Measurements from ENCODE around the gene PCSK6.
A peak's percentile ranks its signal among the peaks of the same experiment; 100 is the strongest.

PCSK6 gene

DNA sequence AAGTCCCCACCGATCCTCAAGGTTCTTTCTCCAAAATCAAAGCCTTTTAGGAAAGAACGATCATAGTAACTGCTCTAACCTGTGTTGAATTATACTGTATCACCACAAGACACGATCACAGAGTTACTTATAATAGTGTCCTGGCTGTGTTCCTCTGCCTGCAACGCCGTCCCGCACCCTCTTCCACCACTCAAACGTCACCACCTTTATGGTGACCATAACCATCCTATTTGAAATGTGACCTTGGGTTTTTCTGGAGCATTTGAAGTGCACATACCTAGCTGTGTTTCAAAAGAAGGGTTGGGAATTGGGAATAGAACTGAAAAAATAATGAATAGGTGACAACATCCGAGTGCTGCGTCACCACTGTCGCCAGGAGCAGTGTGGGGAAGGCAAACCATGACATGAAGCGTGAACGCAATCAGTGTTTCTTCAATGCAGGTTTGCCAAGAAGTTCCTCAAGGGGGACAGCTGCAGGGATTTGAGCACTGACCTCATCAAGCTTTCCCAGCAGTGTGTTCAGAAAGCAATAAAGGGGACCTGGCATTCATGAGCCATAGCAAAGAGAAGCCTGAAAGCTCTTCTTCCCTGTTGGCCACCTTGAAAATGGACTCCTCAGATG is 211.5 kb downstream of the PCSK6 start:
- TF ChIP-seq CTCF (IDR thresholded peaks at IDR 0.05): no peak

- TF ChIP-seq CTCF (IDR thresholded peaks at IDR 0.05): no peak
Measured at GRCh38 chr15:101277038-101277822, 212.3 kb downstream of the PCSK6 start, which contains the start of gene SELENOS. Gene SELENOS (minus strand): TSS chr15:101277485. CDS start chr15:101277417, 68 bp downstream.

DNA sequence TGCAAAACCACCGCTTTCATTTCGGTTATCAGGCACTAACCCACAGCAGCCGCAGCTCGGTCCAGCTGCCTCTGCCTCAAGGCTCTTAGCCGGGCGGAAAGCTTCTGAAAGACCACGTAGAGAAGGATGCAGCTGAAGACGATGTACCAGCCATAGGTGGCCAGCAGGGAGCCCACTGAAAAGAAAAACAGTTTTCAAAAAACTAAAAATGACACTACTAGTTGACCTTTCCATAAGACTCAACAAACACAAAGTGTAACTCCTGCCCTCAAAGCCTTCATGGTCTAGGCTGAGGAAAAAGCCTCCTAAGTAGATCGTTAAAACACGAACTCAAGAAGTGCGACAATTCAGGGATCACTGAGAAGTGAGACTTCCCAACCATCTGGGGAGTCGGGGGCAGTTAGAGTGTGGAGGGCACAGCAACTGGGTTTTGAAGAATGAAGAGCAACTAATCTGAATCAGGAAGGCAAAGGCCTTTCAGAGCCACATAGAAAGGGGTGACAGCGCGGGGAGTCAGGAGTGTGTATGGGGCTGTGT is 212.9 kb downstream of the PCSK6 start:
- no peak; the same call in 1 of the 2 replicates for TF ChIP-seq CTCF (IDR thresholded peaks at IDR 0.05)

DNA sequence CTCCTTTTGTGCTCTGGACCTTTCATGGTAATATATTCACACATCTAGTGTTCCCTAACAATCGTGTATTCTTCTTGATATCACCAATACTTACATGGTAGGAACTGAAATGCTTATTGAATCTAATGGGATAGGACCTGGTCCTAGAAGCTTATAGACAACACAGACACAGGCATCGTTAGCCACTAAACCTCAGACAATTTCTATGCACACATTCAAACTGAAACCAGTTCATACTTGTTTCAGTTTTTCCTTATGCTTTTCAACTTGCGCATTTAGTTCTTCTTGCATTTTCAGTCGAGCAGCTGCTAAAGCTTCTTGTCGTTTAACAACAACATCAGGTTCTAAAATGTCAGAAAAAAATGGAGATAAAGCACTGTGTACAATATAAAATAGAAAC is 214.5 kb downstream of the PCSK6 start:
- no peak for TF ChIP-seq CTCF (IDR thresholded peaks at IDR 0.05)

- TF ChIP-seq CTCF (IDR thresholded peaks at IDR 0.05): no peak
Measured at GRCh38 chr15:101273534-101273933, 216.0 kb downstream of the PCSK6 start.

- no peak for TF ChIP-seq CTCF (IDR thresholded peaks at IDR 0.05)
Measured at GRCh38 chr15:101272584-101272983, 216.9 kb downstream of the PCSK6 start.

GRCh38 chr15:101269479-101270223 is 219.9 kb downstream of the PCSK6 start:
- peak; percentile 52 for TF ChIP-seq CTCF (IDR thresholded peaks at IDR 0.05)

All from LNCAP (cell line).